CD14-positive monocyte (primary cell): ENCODE measurements around the gene HMGN3. TPM values are rescaled to one million over a fixed set of nuclear protein-coding genes. Genes with fewer than 3 reads are reported as not detected.

Experiments used
- DNase-seq, 3 donors: peaks; one replicate each; pipeline ENCODE4 v3.0.0-alpha.2; 2011 to 2022
- H2AFZ ChIP-seq: 2 replicates; pipeline ENCODE4 v1.6.0; 2012; ENCODE audit warnings: mild to moderate bottlenecking, low read depth, low read length, inconsistent platforms; ENCODE audit not compliant: insufficient read depth, poor library complexity, severe bottlenecking
- H3K27ac ChIP-seq, 2 donors: 1 replicate in 1 of 2; 2 replicates in 1 of 2; pipeline ENCODE4 v1.5.1; 2012 to 2013; ENCODE audit warnings: low read length in 2 of 2, control low read depth in 1 of 2, inconsistent platforms in 1 of 2, low read depth in 1 of 2, mild to moderate bottlenecking in 1 of 2
- H3K27me3 ChIP-seq, 2 donors: one replicate each; pipeline versions ENCODE4 v1.6.0 to v1.6.1; 2011 to 2013; ENCODE audit warnings: low read length in 2 of 2; ENCODE audit not compliant: control insufficient read depth in 2 of 2, insufficient read depth in 2 of 2
- H3K36me3 ChIP-seq, 2 donors: replicated peaks in 1 of 2; 1 replicate in 1 of 2; 2 replicates in 1 of 2; pipeline versions ENCODE4 v1.5.1 to v1.6.1; 2012 to 2013; ENCODE audit warnings: low read length in 2 of 2, control low read depth in 1 of 2, inconsistent platforms in 1 of 2, mild to moderate bottlenecking in 1 of 2; ENCODE audit not compliant: insufficient read depth in 2 of 2, control insufficient read depth in 1 of 2
- H3K4me1 ChIP-seq, 2 donors: 1 replicate in 1 of 2; 2 replicates in 1 of 2; pipeline versions ENCODE4 v1.5.1 to v1.6.1; 2012 to 2013; ENCODE audit warnings: low read length in 2 of 2, control low read depth in 1 of 2, inconsistent platforms in 1 of 2, mild to moderate bottlenecking in 1 of 2, moderate library complexity in 1 of 2; ENCODE audit not compliant: insufficient read depth in 2 of 2, control insufficient read depth in 1 of 2
- H3K4me2 ChIP-seq: replicated peaks from 2 replicates; pipeline ENCODE3; 2012; ENCODE audit warnings: low read length, moderate library complexity, mild to moderate bottlenecking; ENCODE audit not compliant: poor library complexity, severe bottlenecking; ENCODE audit errors: extremely low read depth
- H3K4me3 ChIP-seq, 3 experiments: fragments of 200-600 bp in 1 of 3; sonication (generic) in 1 of 3; replicated peaks in 1 of 3; 1 replicate in 2 of 3; 2 replicates in 1 of 3; pipeline ENCODE4 v1.5.1; 2011 to 2013; ENCODE audit warnings: low read length in 3 of 3, mild to moderate bottlenecking in 3 of 3, control low read depth in 2 of 3, low read depth in 2 of 3, inconsistent platforms in 1 of 3, moderate library complexity in 1 of 3
- H3K79me2 ChIP-seq: 2 replicates; pipeline ENCODE4 v1.6.0; 2012; ENCODE audit warnings: mild to moderate bottlenecking, control low read depth, inconsistent platforms, low read length, moderate library complexity; ENCODE audit not compliant: insufficient read depth
- H3K9ac ChIP-seq: 2 replicates; pipeline ENCODE4 v1.6.0; 2017; ENCODE audit warnings: low read length, mild to moderate bottlenecking; ENCODE audit not compliant: insufficient read depth, poor library complexity, severe bottlenecking
- H3K9me3 ChIP-seq, 2 donors: replicated peaks in 1 of 2; 1 replicate in 1 of 2; 2 replicates in 1 of 2; pipeline versions ENCODE4 v1.5.1 to v1.6.1; 2012 to 2013; ENCODE audit warnings: low read length in 2 of 2, control low read depth in 1 of 2; ENCODE audit not compliant: control insufficient read depth in 1 of 2, insufficient read depth in 1 of 2
- H4K20me1 ChIP-seq: 2 replicates; pipeline ENCODE4 v1.6.0; 2012; ENCODE audit warnings: mild to moderate bottlenecking, low read length, control low read depth, moderate library complexity; ENCODE audit not compliant: insufficient read depth
- H3K27ac Mint-ChIP-seq, 7 donors: one replicate each; pipeline ENCODE4 v1.8.0; 2020; ENCODE audit warnings: mild to moderate bottlenecking in 7 of 7, mixed read lengths in 7 of 7, moderate library complexity in 6 of 7, inconsistent platforms in 2 of 7
- H3K27me3 Mint-ChIP-seq, 3 donors: one replicate each; pipeline ENCODE4 v1.8.0; 2021 to 2022; ENCODE audit warnings: low read depth in 3 of 3, mild to moderate bottlenecking in 3 of 3, mixed read lengths in 3 of 3, moderate library complexity in 3 of 3, inconsistent platforms in 1 of 3
- H3K36me3 Mint-ChIP-seq, 2 donors: one replicate each; pipeline ENCODE4 v1.8.0; 2020; ENCODE audit warnings: mixed read lengths in 2 of 2, inconsistent platforms in 1 of 2, mild to moderate bottlenecking in 1 of 2
- H3K4me1 Mint-ChIP-seq: one replicate; pipeline ENCODE4 v1.8.0; 2020; ENCODE audit warnings: mild to moderate bottlenecking, mixed read lengths
- H3K4me3 Mint-ChIP-seq, 2 donors: one replicate each; pipeline ENCODE4 v1.8.0; 2020; ENCODE audit warnings: mild to moderate bottlenecking in 2 of 2, mixed read lengths in 2 of 2, moderate library complexity in 1 of 2
- H3K9me3 Mint-ChIP-seq, 7 donors: one replicate each; pipeline ENCODE4 v1.8.0; 2020 to 2022; ENCODE audit warnings: mixed read lengths in 7 of 7, mild to moderate bottlenecking in 6 of 7, moderate library complexity in 6 of 7, inconsistent platforms in 2 of 7
- WGBS: methylation state at CpG from one replicate; pipeline ENCODE4 v1.1.5; 2013; ENCODE audit warnings: missing lambda C conversion rate; ENCODE audit not compliant: insufficient coverage; 5-methylcytosine and 5-hydroxymethylcytosine counted together
- intact Hi-C, 2 donors: fragments of 100-400 bp; cut with micrococcal nuclease; formaldehyde crosslinking; loops; one replicate each; pipeline versions ENCODE4 v1.15.0 to v1.15.1; 2023
- polyA plus RNA-seq, 3 donors: library from polyadenylated mRNA; depleted of rRNA in 1 of 3; unstranded in 2 of 3; stranded (reverse) in 1 of 3; fragments of 300-500 nt in 2 of 3; fragments of >200 nt in 1 of 3; fragmentation: Illumina TruSeq in 2 of 3; gene quantifications; 1 replicate in 2 of 3; 2 replicates in 1 of 3; pipeline ENCODE4 v1.2.3, GENCODE V29; 2012 to 2021
- TF ChIP-seq, protein P1 (sequence below): fragments of 200-600 bp; IDR thresholded peaks from one replicate; pipeline ENCODE4 v1.8.0; 2022; ENCODE audit warnings: antibody characterized with exemption, mild to moderate bottlenecking

The HMGN3 gene
- polyA plus RNA-seq, 3 donors = 63.9 to 106 (median 84.4) TPM

DNA sequence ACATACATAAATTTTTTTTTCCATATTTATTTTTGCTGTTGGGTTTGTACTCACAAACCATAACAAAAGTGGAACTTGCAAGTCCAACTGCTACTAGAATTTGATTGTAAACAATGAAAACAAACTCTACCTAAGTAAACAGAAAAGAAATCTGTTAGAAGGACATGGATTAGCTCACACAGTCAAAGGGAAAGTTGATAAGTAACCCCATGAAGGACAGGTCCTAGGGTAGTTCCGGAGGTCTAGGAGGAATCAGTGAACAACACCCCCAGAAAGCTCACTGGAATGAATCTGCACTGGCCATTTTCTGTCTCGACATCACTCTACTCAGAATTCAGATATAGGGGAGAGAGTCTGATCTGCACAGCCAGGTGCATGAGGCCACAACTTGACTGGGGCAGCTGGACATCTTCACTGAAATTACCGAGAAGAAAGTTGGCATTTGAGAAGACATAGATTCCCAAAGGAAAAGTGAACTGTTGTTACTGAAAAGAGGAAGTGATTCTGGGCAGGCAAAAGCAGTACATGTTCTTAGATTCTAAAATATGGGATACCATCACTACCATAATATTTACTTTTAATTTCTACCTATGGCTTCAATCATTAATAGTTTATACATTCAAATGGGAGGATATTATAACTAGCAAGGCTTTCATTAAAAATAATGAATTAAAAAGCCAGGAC is 76.4 kb downstream of the HMGN3 start:
- H3K36me3 ChIP-seq = no peaks in the 10 kb centered on the region
- DNase-seq = no peak
- H3K4me3 ChIP-seq = no peak overlapping the region
- H3K79me2 ChIP-seq = no peaks in the 10 kb centered on the region
- no peak overlapping the region for H2AFZ ChIP-seq
- Mint-ChIP-seq H3K27ac (no peak overlapping the region), H3K9me3 (peaks cover 0 to 5% (median 1%) of the 10 kb centered on the region in 7 donors), H3K4me3 (no peak overlapping the region), H3K4me1 (no peaks in the 10 kb centered on the region), H3K36me3 (no peaks in the 10 kb centered on the region), H3K27me3 (peaks cover 0 to 4% (median 2%) of the 10 kb centered on the region in 3 donors)
- H3K4me2 ChIP-seq = no peak overlapping the region
- no peaks in the 10 kb centered on the region for H3K4me1 ChIP-seq
- no peaks in the 10 kb centered on the region for H3K27me3 ChIP-seq
- WGBS = 83% methylated on average over 1 of the region's 3 CpGs
- no peak overlapping the region for H3K9ac ChIP-seq
- no peaks in the 10 kb centered on the region for H4K20me1 ChIP-seq
- TF ChIP-seq, protein P1, sequence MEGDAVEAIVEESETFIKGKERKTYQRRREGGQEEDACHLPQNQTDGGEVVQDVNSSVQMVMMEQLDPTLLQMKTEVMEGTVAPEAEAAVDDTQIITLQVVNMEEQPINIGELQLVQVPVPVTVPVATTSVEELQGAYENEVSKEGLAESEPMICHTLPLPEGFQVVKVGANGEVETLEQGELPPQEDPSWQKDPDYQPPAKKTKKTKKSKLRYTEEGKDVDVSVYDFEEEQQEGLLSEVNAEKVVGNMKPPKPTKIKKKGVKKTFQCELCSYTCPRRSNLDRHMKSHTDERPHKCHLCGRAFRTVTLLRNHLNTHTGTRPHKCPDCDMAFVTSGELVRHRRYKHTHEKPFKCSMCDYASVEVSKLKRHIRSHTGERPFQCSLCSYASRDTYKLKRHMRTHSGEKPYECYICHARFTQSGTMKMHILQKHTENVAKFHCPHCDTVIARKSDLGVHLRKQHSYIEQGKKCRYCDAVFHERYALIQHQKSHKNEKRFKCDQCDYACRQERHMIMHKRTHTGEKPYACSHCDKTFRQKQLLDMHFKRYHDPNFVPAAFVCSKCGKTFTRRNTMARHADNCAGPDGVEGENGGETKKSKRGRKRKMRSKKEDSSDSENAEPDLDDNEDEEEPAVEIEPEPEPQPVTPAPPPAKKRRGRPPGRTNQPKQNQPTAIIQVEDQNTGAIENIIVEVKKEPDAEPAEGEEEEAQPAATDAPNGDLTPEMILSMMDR = no peak
- peaks cover 0 to 3% of the 10 kb centered on the region in 2 donors for H3K9me3 ChIP-seq
- H3K27ac ChIP-seq = no peak overlapping the region
- intact Hi-C loops = no loop called here

DNA sequence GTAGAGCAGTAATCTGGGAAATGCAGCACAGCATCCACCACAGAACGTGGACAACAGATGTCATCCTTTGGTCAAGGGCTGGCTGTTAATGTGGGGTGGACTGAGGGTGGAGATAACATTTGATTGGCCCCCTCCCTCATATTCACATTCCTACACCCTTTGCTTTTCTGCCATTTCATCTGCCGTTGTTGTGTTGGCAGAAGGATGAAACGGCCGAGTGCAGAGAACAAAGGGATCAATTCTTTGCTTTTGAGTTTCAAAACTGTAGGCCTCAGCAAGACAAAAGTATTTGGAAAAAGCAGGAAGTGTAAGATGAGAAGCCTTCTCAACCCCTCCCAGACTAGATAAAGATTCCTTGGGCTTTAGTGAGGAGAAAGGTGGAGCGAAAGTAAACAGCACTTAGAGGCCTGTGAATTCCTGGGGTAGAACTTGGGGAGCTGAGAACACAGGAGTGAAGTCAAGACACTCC is 82.2 kb downstream of the HMGN3 start:
- WGBS = no CpG with 5 or more reads among the region's 5 CpGs
- H3K27ac ChIP-seq = no peak overlapping the region
- peaks cover 0 to 2% (median 0%) of the 10 kb centered on the region in 7 donors for H3K9me3 Mint-ChIP-seq

More for the DNA sequence above, 82.2 kb downstream of the HMGN3 start:
- Histone ChIP-seq H3K9ac (no peak overlapping the region), H4K20me1 (no peaks in the 10 kb centered on the region), H3K9me3 (no peaks in the 10 kb centered on the region), H3K4me1 (no peaks in the 10 kb centered on the region), H2AFZ (no peak overlapping the region), H3K79me2 (no peaks in the 10 kb centered on the region), H3K4me2 (no peak overlapping the region), H3K36me3 (no peaks in the 10 kb centered on the region), H3K4me3 (no peak overlapping the region), H3K27me3 (no peaks in the 10 kb centered on the region)
- H3K36me3 Mint-ChIP-seq = no peaks in the 10 kb centered on the region
- DNase-seq = no peak
- no peaks in the 10 kb centered on the region for H3K4me1 Mint-ChIP-seq
- TF ChIP-seq, protein P1 = no peak
- no peak overlapping the region for H3K4me3 Mint-ChIP-seq
- no peak overlapping the region for H3K27ac Mint-ChIP-seq
- intact Hi-C loops = no loop called here
- peaks cover 0 to 3% (median 0%) of the 10 kb centered on the region in 3 donors for H3K27me3 Mint-ChIP-seq

Other genes with a start within 250 kb of the HMGN3 start
- gene PHIP, start 156.4 kb downstream of the HMGN3 start, polyA plus RNA-seq = 10 to 100 TPM in 1 of 3 donors, 1 to 10 TPM in 2; 3.2 to 10.8 (median 5.1) TPM